RWPE1 (cell line): ENCODE results near the gene CRYBG2.

Experiments used
- CTCF ChIA-PET: fragments of 350-600 bp; sonication (Branson Sonifier 250); formaldehyde crosslinking; extraction: SDS; loops from one replicate; lab custom pipeline; 2021; lab: Yijun Ruan, JAX
- POLR2A ChIA-PET: fragments of 400-600 bp; formaldehyde crosslinking; extraction: SDS; loops from one replicate; lab custom pipeline; 2020; ENCODE audit warnings: antibody characterized with exemption; ENCODE audit not compliant: low non-redundant PET; lab: Yijun Ruan, JAX
- DNase-seq: peaks from one replicate; pipeline ENCODE4 v3.0.0; 2012; ENCODE audit warnings: low spot score
- H3K27ac ChIP-seq: fragments of 450-650 bp; 2 replicates; pipeline ENCODE4 v1.5.1; 2017
- TF ChIP-seq, protein P1 (sequence below): fragments of 450-650 bp; conservative IDR thresholded peaks from 2 replicates; pipeline ENCODE4 v1.5.1; 2017; ENCODE audit warnings: low read depth, mild to moderate bottlenecking

Gene CRYBG2

DNA sequence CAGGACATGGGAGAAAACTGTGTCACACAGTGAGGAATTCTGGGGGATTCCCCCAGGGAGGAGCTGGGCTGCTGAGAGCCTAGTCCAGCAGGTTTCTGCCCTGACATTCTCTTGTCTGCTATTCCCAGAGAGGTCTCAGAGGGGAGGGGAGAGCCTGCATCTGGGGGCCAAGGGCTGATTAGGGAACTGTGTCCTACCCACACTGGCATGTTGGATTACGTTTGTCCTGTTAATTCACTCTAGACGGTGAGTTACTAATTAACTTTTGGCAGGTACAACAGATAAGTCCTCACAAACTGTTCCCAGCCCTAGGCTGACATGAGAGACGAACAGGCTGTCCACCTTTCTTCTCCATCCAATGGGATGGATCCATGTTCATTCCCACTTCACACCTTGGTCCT, 76.7 kb downstream of the CRYBG2 start:
- ChIA-PET POLR2A (no interaction called here), CTCF (interaction anchor here (0.6 kb wide), 3 partner anchors 44 to 823 kb away, joined by 3 to 4 read pairs (median 3); no protein-coding TSS in a partner anchor)
- peak overlapping the region; percentile 99 for H3K27ac ChIP-seq
- TF ChIP-seq, protein P1, sequence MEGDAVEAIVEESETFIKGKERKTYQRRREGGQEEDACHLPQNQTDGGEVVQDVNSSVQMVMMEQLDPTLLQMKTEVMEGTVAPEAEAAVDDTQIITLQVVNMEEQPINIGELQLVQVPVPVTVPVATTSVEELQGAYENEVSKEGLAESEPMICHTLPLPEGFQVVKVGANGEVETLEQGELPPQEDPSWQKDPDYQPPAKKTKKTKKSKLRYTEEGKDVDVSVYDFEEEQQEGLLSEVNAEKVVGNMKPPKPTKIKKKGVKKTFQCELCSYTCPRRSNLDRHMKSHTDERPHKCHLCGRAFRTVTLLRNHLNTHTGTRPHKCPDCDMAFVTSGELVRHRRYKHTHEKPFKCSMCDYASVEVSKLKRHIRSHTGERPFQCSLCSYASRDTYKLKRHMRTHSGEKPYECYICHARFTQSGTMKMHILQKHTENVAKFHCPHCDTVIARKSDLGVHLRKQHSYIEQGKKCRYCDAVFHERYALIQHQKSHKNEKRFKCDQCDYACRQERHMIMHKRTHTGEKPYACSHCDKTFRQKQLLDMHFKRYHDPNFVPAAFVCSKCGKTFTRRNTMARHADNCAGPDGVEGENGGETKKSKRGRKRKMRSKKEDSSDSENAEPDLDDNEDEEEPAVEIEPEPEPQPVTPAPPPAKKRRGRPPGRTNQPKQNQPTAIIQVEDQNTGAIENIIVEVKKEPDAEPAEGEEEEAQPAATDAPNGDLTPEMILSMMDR, result no peak
- no peak for DNase-seq

DNA sequence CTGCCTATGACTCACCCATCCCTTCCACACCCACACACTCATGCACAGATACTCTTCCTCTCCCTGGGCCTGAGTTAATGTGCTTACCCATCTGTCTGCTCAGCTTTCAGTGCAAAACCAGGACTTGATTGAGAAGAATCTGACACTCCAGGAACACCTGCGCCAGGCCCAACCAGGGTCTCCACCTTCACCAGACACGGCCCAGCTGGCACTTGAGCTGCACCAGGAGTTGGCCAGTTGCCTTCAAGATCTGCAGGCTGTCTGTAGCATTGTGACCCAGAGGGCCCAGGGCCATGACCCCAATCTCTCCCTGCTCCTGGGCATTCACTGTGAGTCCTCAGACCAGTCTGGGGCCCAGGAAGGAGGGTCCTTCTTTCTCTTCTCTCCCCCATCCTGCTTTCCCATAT, 77.5 kb downstream of the CRYBG2 start:
- ChIA-PET CTCF (interaction anchor here (0.9 to 1.1 kb wide), 2 partner anchors 9 to 131 kb away, joined by 4 to 5 read pairs; no protein-coding TSS in a partner anchor), POLR2A (no interaction called here)

DNA sequence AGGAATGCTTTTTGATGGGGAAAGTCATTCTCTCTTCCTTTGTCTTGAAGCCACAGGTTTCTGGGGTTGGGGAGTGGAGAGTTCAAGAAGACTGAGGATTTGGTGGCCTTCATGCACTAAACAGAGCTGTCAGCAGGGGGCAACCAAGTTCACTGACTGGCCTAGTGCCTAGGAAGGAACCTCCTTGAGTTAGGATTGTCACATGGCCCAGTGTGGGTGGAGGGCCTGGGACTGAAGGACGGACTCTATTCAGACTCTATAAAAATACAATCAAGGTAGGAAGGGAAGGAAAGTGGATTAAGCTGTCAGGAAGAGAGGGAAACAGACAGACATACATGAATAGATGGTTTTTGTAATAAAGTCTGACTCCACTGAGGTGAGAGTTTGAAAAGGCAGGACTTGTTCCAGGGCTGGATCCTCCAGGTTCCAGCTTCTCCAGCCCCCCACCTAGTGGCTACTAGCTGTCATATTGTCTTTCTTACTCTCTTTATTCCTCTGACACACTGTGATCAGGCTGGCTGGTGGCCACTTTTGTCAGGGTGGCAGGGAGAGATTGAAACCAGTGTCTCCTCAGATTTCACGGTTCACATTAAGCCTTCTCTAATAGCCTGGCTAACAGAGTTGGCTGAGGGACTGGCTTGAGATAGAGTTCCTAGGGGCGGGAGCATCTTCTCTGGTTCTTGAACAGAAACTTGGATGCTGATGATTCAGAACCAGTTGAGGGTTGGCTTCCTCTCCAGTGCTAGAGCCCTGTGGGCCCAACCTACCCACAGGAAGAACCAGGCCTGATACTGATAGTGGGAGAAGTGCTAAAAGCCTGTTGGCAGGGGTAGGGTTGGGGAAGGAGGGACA, 78.1 kb downstream of the CRYBG2 start:
- CTCF ChIA-PET, result interaction anchor here (0.5 to 1.2 kb wide), 8 partner anchors 10 to 141 kb away, joined by 3 to 5 read pairs (median 4); no protein-coding TSS in a partner anchor
- POLR2A ChIA-PET, result interaction anchor here (0.7 kb wide), 1 partner anchor 87 kb away, joined by 3 read pairs; no protein-coding TSS in a partner anchor
- DNase-seq, result peak; percentile 91
- TF ChIP-seq, protein P1, result peak; percentile 71
- H3K27ac ChIP-seq, result peak overlapping the region; percentile 99

More for the DNA sequence above, 77.5 kb downstream of the CRYBG2 start:
- H3K27ac ChIP-seq, result peak overlapping the region; percentile 99
- TF ChIP-seq, protein P1, result no peak
- no peak for DNase-seq

- peak overlapping the region; percentile 99 for H3K27ac ChIP-seq
- POLR2A ChIA-PET, result interaction anchor here (0.7 kb wide), 1 partner anchor 86 kb away, joined by 3 read pairs; no protein-coding TSS in a partner anchor
- TF ChIP-seq, protein P1, result no peak
- CTCF ChIA-PET, result interaction anchor here (0.7 to 1.2 kb wide), 10 partner anchors 9 to 369 kb away, joined by 3 to 5 read pairs (median 4); partner anchors contain the start of gene STMN1
- peak; percentile 37 for DNase-seq
Observed at GRCh38 chr1:26274801-26275425, 79.0 kb downstream of the CRYBG2 start.
